Urothelium cell line (cell line): Measurements from ENCODE around the gene STK38.

ENCODE experiments used
- DNase-seq: peaks from one replicate; pipeline ENCODE4 v3.0.0; 2011; ENCODE audit warnings: low spot score, mixed read lengths
- FAIRE-seq: peaks from 2 replicates; lab custom pipeline; 2011; peaks lifted over from hg19 to GRCh38; lab: Jason Lieb, UNC

The STK38 gene

DNA sequence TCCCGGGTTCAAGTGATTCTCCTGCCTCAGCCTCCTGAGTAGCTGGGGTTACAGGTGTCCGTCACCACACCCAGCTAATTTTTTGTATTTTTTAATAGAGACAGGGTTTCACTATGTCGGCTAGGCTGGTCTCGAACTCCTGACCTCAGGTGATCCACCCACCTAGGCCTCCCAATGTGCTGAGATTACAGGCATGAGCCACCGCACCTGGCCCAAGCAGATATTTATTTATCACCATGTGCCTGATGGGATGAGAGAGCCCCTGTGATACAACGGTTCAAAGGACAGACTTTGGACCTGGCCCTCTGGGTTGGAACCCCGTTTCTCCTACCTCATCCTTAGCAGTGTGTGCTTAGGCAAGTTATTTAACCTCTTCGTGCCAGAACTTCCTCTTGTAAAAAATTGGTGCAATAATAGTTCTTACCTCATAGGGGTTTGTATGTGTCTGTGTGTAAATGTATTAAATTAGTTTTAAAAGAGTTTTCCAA, 19.2 kb upstream of the STK38 start:
- DNase-seq (no peak), FAIRE-seq (no peak)

- FAIRE-seq = no peak
- DNase-seq = no peak
Observed at GRCh38 chr6:36563928-36564284, 16.6 kb upstream of the STK38 start.

- no peak for FAIRE-seq
- DNase-seq = no peak
Observed at GRCh38 chr6:36563237-36563927, 16.1 kb upstream of the STK38 start.

DNA sequence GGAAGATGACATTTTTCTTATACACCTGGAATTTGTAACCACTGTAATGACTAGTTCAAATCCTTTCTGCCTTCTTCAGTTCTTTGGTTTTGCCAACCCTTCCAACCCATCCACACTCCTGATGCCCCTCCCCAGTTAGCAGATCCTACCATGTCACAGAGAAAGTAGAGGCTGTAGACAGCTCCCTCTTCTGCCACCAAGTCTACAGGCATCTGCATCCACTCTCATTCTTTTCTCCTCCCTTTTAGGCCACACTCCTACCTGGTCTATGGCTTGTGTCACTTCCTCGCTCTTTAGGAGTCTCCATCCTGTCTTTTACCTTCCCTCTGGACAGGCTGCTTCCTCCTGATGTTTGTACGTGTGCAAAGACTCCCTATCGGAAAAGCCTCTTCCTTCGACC, 13.5 kb upstream of the STK38 start:
- DNase-seq (no peak), FAIRE-seq (no peak)

- DNase-seq = no peak
- FAIRE-seq = no peak
Observed at GRCh38 chr6:36559011-36559793, 11.9 kb upstream of the STK38 start.

DNA sequence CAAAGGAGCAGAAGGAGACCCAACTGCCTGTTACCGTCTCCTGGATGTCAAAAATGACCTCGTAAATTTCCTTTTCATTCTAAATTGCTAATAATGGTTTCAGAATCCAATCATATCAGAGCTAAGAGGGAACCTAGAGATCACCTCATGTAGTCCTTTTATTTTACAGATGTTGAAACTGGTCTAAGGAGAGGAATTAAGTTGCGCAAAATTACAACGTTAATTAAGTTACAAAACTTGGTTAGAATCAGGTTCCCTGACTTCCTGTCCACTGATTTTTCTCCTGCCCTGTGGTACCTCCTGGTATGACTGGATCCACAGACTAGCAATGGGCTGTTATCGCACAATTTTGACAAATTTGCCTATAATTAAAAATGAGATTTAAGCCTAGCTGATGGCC, 9.0 kb upstream of the STK38 start:
- no peak for DNase-seq

DNA sequence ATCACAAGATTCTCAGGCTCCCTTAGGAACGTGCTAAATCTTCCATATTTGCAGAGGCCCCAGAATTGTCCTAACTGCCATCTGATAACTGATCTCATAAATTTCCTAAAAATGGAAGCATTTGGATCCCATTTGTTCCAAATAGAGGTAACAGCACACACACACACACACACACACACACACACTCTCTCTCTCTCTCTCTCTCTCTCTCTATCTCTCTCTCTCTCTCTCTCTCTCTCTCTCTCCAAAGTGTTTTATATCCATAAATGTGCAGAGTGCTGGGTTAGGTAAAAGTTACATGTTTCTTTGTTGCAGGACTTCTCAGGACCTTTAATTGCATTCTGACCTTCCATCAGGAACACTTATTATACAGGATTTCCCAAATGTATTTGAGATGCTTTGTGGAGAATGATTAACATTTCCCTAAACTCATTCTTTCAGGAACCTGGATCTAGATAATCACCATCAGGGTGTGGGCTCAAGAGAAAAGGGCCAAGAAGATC, 8.5 kb upstream of the STK38 start:
- FAIRE-seq (no peak), DNase-seq (no peak)

More for the DNA sequence above, 9.0 kb upstream of the STK38 start:
- no peak for FAIRE-seq

- no peak for DNase-seq
- no peak for FAIRE-seq
Observed at GRCh38 chr6:36550473-36551000, 3.3 kb upstream of the STK38 start.

- no peak for FAIRE-seq
Observed at GRCh38 chr6:36548401-36548743, 1.1 kb upstream of the STK38 start.

DNA sequence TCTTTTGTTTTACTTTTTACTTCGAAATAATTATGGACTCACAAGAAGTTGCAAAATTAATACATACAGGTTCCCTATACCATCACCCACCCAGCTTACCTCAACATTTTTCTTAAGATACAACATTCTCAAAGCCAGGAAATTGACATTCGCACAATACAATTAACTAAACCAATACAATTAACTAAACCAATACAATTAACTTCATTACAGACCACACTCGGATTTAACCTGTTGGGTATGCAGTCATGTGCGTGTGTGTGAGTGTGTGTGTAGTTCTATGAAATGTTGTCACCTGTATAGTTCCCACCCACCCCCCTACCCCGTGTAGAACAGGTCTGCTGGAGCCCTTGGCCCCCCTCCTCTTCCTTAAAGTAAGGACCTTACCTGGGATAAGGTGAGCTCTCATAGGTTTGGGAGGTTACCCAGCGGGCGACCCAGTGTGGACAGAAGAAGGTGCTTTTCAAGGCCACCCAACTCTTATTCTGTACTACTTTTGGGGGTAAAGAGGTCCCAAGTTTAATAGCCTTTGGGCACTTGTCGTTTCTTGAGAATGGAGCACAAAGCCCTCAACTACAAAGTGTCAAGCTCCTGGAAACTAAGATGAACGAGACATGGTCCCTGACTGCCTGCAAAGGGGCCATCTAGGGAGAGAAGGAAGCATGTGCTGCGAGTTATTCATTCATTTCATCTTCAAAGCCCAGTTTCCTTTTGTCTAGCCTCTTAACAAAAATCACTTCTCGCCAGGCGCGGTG, 544 bp upstream of the STK38 start:
- DNase-seq = no peak

More at GRCh38 chr6:36548401-36548743, 1.1 kb upstream of the STK38 start:
- no peak for DNase-seq

GRCh38 chr6:36546308-36546919, 865 bp downstream of the STK38 start:
- no peak for FAIRE-seq

More for the DNA sequence above, 544 bp upstream of the STK38 start:
- FAIRE-seq = no peak

GRCh38 chr6:36545767-36546307, 1.4 kb downstream of the STK38 start:
- FAIRE-seq = no peak
- no peak for DNase-seq

More at GRCh38 chr6:36546308-36546919, 865 bp downstream of the STK38 start:
- DNase-seq = peak; percentile 16

GRCh38 chr6:36544228-36544627, 3.1 kb downstream of the STK38 start:
- DNase-seq (no peak), FAIRE-seq (no peak)

DNA sequence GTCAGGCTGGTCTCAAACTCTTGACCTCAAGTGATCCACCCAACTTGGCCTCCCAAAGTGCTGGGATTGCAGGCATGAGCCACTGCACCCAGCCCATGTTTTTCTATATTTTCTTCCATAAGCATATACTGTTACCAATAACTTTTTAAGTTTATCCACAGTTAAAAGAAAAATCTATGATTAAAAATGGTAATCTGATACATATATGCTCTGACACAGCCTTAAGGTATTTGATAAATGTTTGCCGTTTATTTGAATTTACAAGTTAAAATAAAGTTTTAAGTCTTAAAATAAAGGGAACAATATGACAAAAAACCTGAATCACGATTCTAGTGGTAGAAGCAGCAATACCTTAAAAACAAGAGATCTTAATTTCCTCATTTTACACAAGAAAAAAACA, 5.2 kb downstream of the STK38 start:
- no peak for DNase-seq

GRCh38 chr6:36539814-36540568, 7.3 kb downstream of the STK38 start:
- DNase-seq = no peak
- no peak for FAIRE-seq

More for the DNA sequence above, 5.2 kb downstream of the STK38 start:
- no peak for FAIRE-seq

GRCh38 chr6:36536873-36537547, 10.3 kb downstream of the STK38 start:
- FAIRE-seq (no peak), DNase-seq (no peak)

- no peak for FAIRE-seq
- no peak for DNase-seq
Observed at GRCh38 chr6:36533321-36533720, 14.0 kb downstream of the STK38 start.

- DNase-seq = no peak
- no peak for FAIRE-seq
Observed at GRCh38 chr6:36526066-36526465, 21.2 kb downstream of the STK38 start.

DNA sequence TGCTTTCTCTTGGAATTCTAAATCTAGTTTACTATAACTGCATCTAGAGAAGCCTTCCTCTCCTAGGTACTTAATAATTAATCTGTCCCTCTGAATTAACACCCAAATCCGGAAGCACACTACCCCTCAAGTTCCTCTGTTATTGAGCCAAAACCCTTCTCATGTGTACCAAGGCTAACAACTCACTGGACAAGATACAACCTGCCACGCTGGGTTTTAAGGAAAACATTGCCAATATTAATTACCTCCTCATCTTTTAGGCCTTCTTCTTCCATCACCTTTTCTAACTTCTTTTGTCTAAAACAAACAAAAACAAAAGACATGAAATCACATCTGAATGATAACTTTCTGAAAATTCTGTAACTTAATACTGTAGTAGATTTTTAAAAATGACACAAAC, 21.9 kb downstream of the STK38 start:
- DNase-seq (no peak), FAIRE-seq (no peak)
